Measurements from ENCODE around the gene AIFM1. TPM values are rescaled to one million over a fixed set of nuclear protein-coding genes. Genes with fewer than 3 reads are reported as not detected.

The AIFM1 gene
- polyA plus RNA-seq, 2 of the 4 experiments (the other 2 are of a cell fraction): 90.2 to 103 TPM

- Histone ChIP-seq H3K4me1 (peaks cover 20% of the 10 kb centered on the region; the same call in 2 of the 3 replicates), H3K27ac (no peak overlapping the region), H3K4me2 (no peak overlapping the region), H3K4me3 (no peak overlapping the region), H3K9me3 (no peaks in the 10 kb centered on the region)
- no peak for ATAC-seq
- 42% methylated on average over 4 of the region's 4 CpGs for WGBS (ENCODE audit: missing lambda C conversion rate)
- CTCF ChIA-PET: interaction anchor here (0.8 to 1.0 kb wide), 3 partner anchors 15 to 98 kb away, joined by 3 to 5 read pairs (median 4); no protein-coding TSS in a partner anchor
- DNase-seq (ENCODE audit: low read depth in 1 of 2, low spot score in 1 of 2): no peak
- TF ChIP-seq ZC3H11A (IDR thresholded peaks at IDR 0.05) (no peak), FOSB (CRISPR knock-in tag; IDR thresholded peaks at IDR 0.05) (no peak), ZFP36 (IDR thresholded peaks at IDR 0.05; ENCODE audit: borderline replicate concordance, partially characterized antibody) (no peak), JUNB (IDR thresholded peaks at IDR 0.05) (no peak), EHF (CRISPR knock-in tag; IDR thresholded peaks at IDR 0.05) (no peak), SREBF2 (IDR thresholded peaks at IDR 0.05) (no peak), HDAC2 (IDR thresholded peaks at IDR 0.05) (no peak), MYC (IDR thresholded peaks at IDR 0.05; ENCODE audit: borderline replicate concordance, low read length) (no peak)
- POLR2A ChIA-PET: interaction anchor here (1.5 kb wide), 1 partner anchor 11 kb away, joined by 6 read pairs; the partner anchor contains the start of gene AIFM1
- no peak for FAIRE-seq
These were observed 11.3 kb upstream of the AIFM1 start for GRCh38 chrX:130176942-130177341.

GRCh38 chrX:130176354-130176776, 10.7 kb upstream of the AIFM1 start:
- CTCF ChIA-PET: interaction anchor here (0.8 to 1.0 kb wide), 3 partner anchors 15 to 97 kb away, joined by 3 to 5 read pairs (median 4); no protein-coding TSS in a partner anchor
- POLR2A ChIA-PET: interaction anchor here (1.5 kb wide), 1 partner anchor 11 kb away, joined by 6 read pairs; the partner anchor contains the start of gene AIFM1
- FAIRE-seq: no peak

More at GRCh38 chrX:130176354-130176776, 10.7 kb upstream of the AIFM1 start:
- Histone ChIP-seq H3K4me1 (peaks cover 20% of the 10 kb centered on the region; the same call in 2 of the 3 replicates), H3K27ac (no peak overlapping the region), H3K4me2 (no peak overlapping the region), H3K9me3 (no peaks in the 10 kb centered on the region), H3K4me3 (no peak overlapping the region)
- no peak for DNase-seq (ENCODE audit: low read depth in 1 of 2, low spot score in 1 of 2)
- 0 out of 6 replicates have a peak, but pooled peaks of 1 of the 2 experiments have one; percentile 4 for ATAC-seq
- TF ChIP-seq RARB (CRISPR knock-in tag; IDR thresholded peaks at IDR 0.05): no peak
- no peak for TF ChIP-seq REST (IDR thresholded peaks at IDR 0.05)
- TF ChIP-seq E2F6 (IDR thresholded peaks at IDR 0.05; ENCODE audit: borderline replicate concordance, low read depth): no peak
- no peak for TF ChIP-seq HOXB13 (CRISPR knock-in tag; IDR thresholded peaks at IDR 0.05; ENCODE audit: low read depth)
- no peak for TF ChIP-seq CBX8 (IDR thresholded peaks at IDR 0.05)
- no peak for TF ChIP-seq ZC3H11A (IDR thresholded peaks at IDR 0.05)
- no peak for TF ChIP-seq CBX2 (IDR thresholded peaks at IDR 0.05; ENCODE audit: borderline replicate concordance, low read depth)
- no peak for TF ChIP-seq SMC3 (IDR thresholded peaks at IDR 0.05)
- no peak for TF ChIP-seq ZFP36 (IDR thresholded peaks at IDR 0.05; ENCODE audit: borderline replicate concordance, partially characterized antibody)
- TF ChIP-seq FOSB (CRISPR knock-in tag; IDR thresholded peaks at IDR 0.05): no peak
- no peak for TF ChIP-seq RFX5 (IDR thresholded peaks at IDR 0.05)
- no peak for TF ChIP-seq GATA3 (IDR thresholded peaks at IDR 0.05; ENCODE audit: borderline replicate concordance)
- no peak for TF ChIP-seq PHF8 (IDR thresholded peaks at IDR 0.05; ENCODE audit: borderline replicate concordance, low read depth)
- TF ChIP-seq FOXS1 (CRISPR knock-in tag; IDR thresholded peaks at IDR 0.05): no peak
- no peak for TF ChIP-seq MYC (IDR thresholded peaks at IDR 0.05; ENCODE audit: borderline replicate concordance, low read length)
- TF ChIP-seq MAZ (IDR thresholded peaks at IDR 0.05; ENCODE audit: borderline replicate concordance, low read depth, low read length): no peak
- TF ChIP-seq HDAC2 (IDR thresholded peaks at IDR 0.05): no peak
- no peak for TF ChIP-seq HMGXB4 (CRISPR knock-in tag; IDR thresholded peaks at IDR 0.05; ENCODE audit: borderline replicate concordance)
- no peak for TF ChIP-seq PBX3 (IDR thresholded peaks at IDR 0.05)

Measured in A549 (cell line).